Suprapubic skin (tissue), 4 donors: ENCODE measurements around the gene ZBTB40.

ENCODE experiments used
- CTCF ChIP-seq, 2 donors: fragments of 200-600 bp in 1 of 2; fragments of 450-650 bp in 1 of 2; sonication (generic) in 1 of 2; IDR thresholded peaks; one replicate each; pipeline ENCODE4 v1.5.1; 2016 to 2019; ENCODE audit warnings: antibody characterized with exemption in 2 of 2, mild to moderate bottlenecking in 1 of 2, moderate library complexity in 1 of 2
- EP300 ChIP-seq: sonication (generic); formaldehyde crosslinking; IDR thresholded peaks from one replicate; pipeline ENCODE4 v1.6.1; 2017; ENCODE audit warnings: antibody characterized with exemption
- POLR2A ChIP-seq, 2 donors: fragments of 450-650 bp; IDR thresholded peaks; one replicate each; pipeline ENCODE4 v1.6.1; 2017; ENCODE audit warnings: antibody characterized with exemption in 2 of 2, mild to moderate bottlenecking in 2 of 2, moderate library complexity in 2 of 2
- POLR2AphosphoS5 ChIP-seq, 3 donors: sonication (generic); formaldehyde crosslinking; IDR thresholded peaks; one replicate each; pipeline ENCODE4 v1.6.1; 2017; ENCODE audit warnings: antibody characterized with exemption in 3 of 3

DNA sequence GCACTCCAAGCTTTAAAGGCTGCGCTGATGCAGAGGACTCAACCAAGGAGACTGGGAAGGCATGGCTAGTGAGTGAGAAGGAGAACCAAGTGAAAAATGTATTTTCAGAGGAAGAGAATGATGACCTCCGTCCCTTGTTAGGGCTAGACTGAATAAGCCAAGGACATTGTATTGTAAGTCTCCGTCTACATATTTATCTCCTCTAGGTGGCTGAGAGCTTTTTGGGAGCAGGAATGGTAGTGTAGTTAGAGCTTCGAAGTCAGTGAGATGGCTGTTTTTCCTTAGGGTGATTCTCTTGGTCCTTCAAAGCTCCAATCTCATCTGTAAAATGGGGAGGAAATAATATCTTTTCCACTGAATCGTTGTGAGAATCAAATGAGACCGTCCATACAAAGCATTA, 37.6 kb downstream of the ZBTB40 start:
- no peak for TF ChIP-seq POLR2A (IDR thresholded peaks at IDR 0.05)
- TF ChIP-seq CTCF (IDR thresholded peaks at IDR 0.05), result no peak
- TF ChIP-seq POLR2AphosphoS5 (IDR thresholded peaks at IDR 0.05), result no peak
- TF ChIP-seq EP300, result no peak
